ENCODE data around the gene TRABD2A.

Gene TRABD2A

DNA sequence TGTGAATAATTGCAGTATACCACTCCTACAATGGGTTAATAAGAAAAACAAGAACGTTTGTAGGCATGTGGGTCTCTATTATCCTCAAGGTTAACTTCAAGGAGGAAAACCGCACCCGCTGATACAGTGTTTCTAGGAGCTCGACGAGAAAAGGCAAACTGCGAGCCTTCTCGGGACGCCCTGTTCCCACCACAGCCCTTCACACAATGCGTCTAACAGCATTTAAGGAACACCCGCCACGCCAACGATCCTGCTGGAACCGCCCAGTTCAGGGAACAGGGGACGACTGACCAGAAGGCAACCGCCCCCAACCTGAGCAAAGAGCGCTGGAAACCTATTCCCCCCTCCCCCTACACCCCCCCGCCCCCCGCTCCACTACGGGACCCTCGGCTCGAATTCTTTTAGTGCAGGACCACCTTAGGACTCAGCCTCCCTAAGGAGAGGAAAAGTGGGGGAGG is 23.9 kb upstream of the TRABD2A start:
- peak; percentile 65 for DNase-seq

DNA sequence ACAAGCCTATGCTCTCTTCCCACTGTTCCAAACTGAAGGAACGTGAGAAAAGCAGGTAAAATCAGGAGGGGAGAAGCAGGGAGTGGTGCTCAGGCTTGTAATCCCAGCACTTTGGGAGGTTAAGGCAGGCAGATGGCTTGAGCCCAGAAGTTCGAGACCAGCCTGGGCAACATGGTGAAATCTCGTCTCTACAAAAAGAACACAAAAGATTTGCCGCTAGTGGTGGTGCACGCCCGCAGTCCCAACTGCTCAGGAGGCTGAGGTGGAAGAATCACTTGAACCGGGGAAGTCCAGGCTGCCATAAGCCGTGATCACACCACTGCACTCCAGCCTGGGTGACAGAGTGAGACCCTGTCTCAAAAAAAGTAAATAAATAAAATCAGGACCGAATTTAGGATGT is 23.3 kb upstream of the TRABD2A start:
- DNase-seq, result no peak

DNA sequence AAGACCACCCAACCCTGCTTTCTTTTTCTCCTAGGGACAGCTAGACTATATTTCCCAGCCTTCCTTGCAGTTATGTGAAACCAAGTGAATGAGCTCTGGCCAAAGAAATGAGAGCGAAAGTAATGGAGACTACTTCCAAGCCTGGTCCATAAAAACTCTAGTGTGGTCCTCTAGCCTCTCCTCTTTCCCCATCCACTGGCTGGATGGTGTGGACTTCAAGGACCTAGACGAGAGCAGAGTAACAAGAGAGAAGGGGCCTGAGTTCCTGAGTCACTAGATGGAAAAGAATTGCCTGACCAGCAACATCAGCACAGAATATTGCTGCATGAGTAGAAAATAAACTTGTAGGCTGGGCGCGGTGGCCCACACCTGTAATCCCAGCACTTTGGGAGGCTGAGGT is 21.6 kb upstream of the TRABD2A start:
- no peak for DNase-seq

DNA sequence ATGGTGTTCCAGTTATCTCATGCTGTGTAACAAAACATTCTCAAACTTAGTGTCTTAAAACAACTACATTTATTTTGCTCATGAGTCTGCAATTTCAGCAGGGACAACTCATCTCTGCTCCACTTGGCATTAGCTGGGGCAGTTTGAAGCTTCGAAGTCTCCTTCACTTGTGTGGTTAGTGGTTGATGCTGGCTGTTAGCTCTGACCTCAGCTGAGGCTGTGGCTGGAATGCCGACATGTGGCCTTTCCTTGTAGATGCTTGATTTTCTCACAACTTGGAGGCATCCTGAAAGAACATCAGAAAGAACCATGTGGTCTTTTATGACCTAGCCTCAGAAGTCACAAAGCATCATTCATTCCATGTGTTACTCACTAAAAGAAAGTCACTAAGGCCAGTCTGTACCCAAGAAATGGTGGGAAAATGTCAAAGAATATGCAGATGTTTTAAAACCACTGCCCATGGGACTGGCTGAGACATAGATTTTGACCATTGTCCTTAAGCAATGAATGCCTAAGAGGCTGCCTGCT is 20.8 kb upstream of the TRABD2A start:
- no peak for DNase-seq

GRCh38 chr2:84900971-84901370 is 20.1 kb upstream of the TRABD2A start:
- no peak for DNase-seq

DNA sequence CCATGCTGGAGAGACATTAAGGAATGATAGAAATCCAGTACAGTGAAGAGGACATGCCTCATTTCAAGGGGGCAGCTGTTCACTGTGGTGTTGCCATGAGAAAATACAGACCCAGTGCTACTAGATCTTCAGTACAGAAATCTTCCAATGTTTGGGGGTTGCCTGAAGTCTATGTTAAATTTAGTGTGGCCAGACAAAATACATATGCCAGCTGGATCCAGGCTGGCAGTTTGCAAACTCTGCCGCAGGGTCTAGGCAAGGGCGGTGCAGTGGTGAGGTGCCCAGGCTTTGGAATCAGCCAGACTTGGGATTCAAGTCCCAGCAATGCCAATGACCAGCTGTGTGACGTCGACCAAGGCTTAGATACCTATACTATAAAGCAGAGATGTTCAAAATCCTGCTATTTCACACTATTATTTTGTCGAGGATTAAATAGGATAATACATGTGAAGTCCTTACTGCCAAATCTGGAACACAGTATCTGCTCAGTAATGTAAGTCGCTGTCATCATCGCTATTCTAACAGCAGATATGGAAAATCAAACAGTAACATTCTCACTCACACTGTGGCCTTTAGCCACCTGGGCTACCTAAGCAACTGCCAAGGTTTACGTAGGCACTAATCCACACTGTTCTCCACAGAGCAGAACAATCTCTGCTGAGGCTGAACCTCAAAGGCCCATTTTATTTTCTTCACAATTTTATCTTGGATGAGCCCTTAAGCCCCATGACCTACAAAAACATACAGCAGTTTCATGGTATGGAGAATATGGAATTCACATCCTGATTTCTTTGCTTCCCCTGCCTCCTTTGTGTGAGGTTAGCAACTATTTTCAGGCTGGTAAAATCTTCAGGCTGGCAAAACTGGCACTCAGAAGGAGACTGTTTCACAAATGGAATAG is 18.7 kb upstream of the TRABD2A start:
- DNase-seq, result no peak

DNA sequence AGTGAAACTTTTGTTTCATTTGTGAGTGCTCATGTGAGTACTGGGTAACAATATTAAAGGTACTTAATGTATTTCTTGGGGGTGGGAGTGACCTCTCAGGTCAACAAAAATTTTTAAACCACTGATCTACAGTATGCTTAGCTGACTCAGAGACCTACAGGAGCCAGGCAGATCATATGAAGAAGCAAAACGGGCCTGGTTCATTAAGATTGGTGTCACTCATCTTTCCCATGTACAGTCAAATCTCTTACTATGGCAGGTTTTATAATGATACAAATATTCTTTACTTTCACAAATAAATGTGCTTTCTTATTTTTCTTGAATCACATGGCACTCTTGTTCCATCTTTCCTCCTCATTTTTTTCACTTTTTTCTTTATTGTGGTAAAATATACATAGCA is 16.9 kb upstream of the TRABD2A start:
- no peak for DNase-seq

- DNase-seq, result no peak
Observed at GRCh38 chr2:84896567-84896966, 15.7 kb upstream of the TRABD2A start.

DNA sequence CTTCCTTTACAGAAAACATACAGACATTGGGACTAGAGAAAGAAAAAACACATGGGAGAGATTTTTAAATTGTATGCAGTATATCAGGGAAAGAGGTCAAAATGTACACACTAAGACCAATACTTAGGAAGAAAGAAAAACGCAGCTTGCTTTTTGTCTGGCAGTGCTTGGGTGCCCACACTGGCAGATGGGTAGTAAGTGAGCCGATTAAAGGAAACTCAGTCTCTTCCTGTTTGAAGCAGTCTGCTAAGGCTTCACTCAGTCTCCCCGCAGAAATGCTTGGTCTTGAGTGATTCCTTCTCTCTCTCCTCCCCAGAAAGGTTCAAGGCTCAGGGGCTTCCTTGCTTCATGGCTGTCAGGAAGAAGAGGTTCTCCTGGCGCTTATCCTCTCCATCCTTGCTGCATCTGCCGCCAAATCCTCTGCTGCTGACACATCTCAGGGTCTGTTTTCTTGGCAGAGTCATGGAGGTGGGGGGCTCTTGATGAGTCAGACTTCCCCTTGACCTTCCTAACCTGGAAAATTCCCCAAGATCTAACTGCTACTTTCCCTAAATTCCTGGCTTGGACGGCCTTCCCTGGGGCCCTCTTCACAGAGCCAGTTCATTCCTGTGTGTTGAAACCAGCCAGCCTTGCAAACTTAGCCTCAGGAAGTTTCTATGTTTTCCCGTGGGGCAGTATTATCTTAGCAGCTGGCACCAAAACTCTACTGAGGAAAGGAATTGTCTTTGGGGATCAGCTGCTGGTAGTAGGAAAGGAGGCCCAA is 14.1 kb upstream of the TRABD2A start:
- no peak for DNase-seq

- no peak for DNase-seq
Observed at GRCh38 chr2:84894131-84894586, 13.3 kb upstream of the TRABD2A start.

- DNase-seq, result no peak
Observed at GRCh38 chr2:84891355-84892010, 10.6 kb upstream of the TRABD2A start.

- DNase-seq, result no peak
Observed at GRCh38 chr2:84889332-84889731, 8.4 kb upstream of the TRABD2A start.

GRCh38 chr2:84888401-84889276 is 7.8 kb upstream of the TRABD2A start:
- no peak for DNase-seq

DNA sequence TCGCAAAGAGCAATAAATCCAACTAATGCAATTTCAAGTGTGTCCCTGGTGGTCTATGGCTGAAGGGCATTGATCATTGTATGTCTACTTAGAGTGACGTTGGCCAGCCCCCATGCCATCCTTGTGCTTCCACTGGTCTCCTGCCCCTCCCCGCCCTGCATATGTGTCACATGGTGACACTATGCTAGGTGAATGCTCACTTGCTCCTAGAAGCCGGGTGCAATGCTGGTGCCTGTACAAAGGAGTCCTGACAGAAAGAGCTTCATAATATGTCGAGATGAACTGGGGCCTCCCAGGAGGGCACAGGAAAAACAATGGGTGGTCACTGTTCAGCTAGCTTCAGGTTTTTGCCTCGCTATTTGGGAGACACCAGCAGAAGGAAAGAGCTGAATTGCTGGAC is 5.9 kb upstream of the TRABD2A start:
- DNase-seq, result no peak

GRCh38 chr2:84885111-84885510 is 4.2 kb upstream of the TRABD2A start:
- no peak for DNase-seq

- no peak for DNase-seq
Observed at GRCh38 chr2:84884449-84884848, 3.6 kb upstream of the TRABD2A start.

GRCh38 chr2:84882775-84883550 is 2.1 kb upstream of the TRABD2A start:
- DNase-seq, result no peak

DNA sequence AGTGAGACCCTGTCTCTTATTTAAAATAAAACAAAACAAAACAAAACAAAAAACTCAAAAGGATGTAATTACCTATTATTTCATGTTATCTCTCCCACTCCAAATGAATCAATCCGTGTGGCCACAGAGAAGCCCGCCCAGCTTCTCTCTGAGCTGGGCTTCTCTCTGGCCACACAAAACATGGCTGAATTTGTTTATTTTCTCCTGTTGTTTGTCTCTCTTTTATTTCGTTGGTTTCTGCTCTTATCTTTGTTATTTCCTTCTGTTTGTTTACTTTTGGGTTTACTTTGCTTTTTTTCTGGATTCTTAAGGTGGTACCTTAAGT is 1.5 kb upstream of the TRABD2A start:
- no peak for DNase-seq

DNA sequence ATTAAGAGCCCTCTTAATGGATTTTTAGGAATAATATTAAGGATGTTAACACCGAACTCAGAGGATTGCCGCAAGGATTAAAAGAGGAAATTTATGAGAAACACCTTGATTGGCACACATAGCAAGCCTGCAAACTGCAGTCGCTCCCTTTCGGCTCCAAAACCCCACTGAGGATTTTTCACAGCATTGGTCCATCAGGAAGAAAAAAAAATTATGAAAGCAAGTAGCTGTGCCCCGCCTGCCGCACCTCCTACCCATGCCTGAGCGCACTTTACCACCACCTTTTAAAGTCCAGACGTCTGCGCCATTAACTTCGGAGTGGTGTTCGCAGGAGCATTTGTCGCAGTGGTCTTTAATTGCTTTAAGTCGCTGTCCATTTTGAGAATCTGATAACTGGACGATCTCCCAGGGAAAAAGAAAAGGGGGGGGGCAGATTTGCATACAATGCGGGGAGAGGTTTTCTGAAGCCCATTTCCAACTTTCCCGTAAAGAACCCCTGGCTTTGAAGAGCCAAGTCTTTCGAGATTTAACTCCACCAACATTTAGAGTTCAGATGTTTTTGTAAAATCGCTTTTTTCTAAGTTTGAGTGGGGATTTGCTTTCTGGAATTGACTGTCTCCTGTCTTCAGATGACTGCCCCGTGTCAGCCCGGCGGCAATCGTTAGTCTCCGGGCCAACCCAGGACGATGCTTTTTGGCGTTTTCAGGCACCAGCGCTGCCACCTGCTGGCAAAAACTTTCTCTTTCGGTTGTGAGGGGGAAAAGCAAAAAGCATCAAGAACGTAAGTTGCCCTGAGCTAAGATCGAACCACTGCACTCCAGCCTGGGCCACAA is 913 bp upstream of the TRABD2A start:
- DNase-seq, result peak; percentile 87

DNA sequence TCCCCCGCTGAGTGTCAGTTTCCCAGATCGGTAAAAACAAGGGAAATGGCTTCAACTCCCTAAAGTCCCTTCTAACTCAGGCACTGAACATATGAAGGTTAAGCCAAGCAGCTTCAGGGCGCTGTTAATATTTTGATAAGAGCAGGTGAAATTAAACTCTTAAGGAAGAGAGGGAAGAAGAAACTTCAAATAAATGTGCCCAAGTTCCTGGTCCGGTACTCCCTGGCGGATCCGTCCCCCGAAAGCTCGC is 564 bp downstream of the TRABD2A start:
- DNase-seq, result no peak

All from retina (tissue), 1 donor.